ENCODE results near the gene NKX2-3.

NKX2-3 gene

GRCh38 chr10:99532687-99533495 is at the start of gene NKX2-3:
Gene NKX2-3, plus strand, starts transcription at chr10:99532942. Its CDS starts 190 bp downstream, at chr10:99533132.
- DNase-seq, result peak; percentile 29

GRCh38 chr10:99484626-99485581 is 47.8 kb upstream of the NKX2-3 start:
- DNase-seq, result no peak

GRCh38 chr10:99487125-99487807 is 45.5 kb upstream of the NKX2-3 start:
- DNase-seq, result no peak

DNA sequence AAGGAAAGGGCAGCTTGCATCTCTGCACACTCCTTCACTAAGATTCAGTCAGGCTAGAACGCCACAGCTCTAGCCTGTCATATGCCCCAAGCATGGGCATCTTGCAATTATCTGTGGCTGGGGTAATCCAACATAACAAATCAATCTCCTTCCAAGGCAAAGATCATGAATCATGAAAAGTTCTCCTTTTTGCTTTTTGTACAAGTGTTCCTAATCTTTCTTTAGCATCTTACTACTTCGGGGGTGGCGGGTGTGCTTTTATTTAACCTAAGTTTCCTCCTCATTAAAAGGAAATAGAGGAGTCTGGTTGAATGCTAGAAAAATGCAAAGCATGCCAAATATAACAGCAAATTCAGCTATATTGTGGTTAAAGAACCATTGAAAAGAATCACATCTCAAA is 43.5 kb upstream of the NKX2-3 start:
- no peak for DNase-seq

- no peak for DNase-seq
These were observed 35.3 kb upstream of the NKX2-3 start for GRCh38 chr10:99497343-99498025.

DNA sequence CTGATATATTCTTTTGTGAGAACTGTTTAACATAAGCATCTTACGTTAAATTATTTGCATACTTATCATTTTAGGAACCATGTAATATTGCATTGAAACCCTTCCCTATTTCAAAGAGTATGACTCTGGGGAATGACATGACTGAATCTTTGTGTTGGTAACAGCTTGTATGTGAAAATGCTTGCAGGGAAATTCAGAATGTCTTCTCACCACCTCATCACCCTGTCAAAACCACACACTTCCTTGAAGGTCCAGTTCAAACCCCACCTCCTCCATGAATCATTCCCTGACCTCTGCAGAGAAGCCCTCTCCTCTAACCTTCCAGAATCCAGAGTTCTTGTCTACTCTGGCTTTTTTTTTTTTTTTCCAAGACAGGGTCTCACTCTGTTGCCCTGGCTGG is 26.3 kb upstream of the NKX2-3 start:
- DNase-seq, result no peak

- DNase-seq, result no peak
These were observed 25.5 kb upstream of the NKX2-3 start for GRCh38 chr10:99507265-99507664.

GRCh38 chr10:99513061-99513460 is 19.7 kb upstream of the NKX2-3 start:
- DNase-seq, result no peak

GRCh38 chr10:99519690-99520039 is 13.1 kb upstream of the NKX2-3 start:
- no peak for DNase-seq

DNA sequence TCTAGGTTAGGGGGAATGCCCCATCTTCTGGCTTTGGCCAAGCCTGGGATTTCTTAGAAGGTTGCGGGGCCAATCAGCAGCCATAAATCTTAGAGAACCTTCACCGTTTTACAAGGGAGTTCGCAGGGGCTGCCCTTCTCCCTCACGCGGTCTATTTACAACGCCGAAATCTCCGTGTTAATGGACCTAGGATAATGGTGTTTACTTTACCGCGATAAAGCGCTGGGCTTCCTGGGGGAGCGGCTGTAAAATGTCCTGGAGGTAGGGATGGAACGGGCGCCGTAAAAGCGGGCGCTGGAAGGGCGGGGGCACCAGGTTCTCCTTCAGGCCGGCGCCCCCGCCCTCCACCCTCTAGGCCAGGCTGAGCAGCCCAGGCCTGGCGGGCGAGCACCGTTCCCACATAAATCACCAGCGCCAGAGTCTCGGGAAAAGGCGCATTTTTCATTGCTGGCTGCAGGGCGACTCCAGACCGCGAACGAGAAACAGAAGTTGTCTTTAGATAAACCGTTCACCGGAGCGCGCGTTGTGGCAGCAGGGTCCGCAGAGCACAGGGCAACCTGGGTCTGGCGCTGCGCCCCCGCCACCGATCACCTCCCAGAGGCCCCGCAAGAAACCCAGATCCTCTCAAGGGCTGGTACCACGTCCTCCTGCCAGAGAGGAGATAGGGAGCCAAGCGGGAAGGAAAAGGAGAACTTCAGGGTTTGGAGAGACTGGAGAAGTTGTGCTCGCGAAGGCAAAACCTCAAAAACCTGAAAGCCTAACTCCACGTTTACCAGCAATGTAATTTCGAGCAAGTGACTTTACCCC is 12.5 kb upstream of the NKX2-3 start:
- no peak for DNase-seq

GRCh38 chr10:99520847-99521764 is 11.6 kb upstream of the NKX2-3 start:
- no peak for DNase-seq

GRCh38 chr10:99521765-99522469 is 10.8 kb upstream of the NKX2-3 start:
- DNase-seq, result no peak

DNA sequence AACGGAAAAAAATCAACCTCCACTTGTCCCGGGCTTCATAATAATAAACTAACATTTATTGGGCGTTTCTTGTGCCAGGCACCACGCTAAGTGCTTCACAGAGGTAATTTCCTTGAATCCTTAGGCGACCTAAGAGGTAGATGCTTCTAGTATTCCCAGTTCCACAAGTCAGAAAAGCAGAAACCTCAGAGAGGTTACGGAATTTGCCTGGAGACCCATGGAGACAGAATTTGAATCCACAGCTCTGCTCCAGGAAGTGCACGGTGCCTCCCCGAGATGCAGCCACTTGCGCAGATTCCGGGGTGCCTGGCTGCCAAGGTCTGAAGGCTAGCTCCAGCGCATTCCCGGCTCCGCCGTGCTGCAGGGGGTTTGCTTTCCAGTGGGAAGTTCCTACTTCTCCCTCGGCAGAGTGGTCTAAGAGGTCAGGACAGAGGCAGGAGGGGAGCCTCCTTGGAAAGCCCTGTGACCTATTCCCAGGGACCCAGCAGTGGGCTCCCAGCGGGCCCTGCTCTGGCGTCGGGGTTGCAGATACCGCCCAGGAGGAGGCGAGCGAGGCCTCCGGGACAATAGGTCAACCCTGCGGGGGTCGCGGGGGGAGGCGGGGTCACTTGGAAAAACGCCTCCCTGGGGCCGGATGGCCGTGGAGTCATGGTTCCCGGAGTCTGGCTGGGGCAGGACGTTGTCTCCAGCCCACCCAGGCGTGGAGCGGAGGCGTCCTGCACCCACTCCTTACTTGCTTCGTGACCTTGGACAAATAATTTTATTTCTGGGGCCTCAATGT is 10.1 kb upstream of the NKX2-3 start:
- DNase-seq, result no peak

DNA sequence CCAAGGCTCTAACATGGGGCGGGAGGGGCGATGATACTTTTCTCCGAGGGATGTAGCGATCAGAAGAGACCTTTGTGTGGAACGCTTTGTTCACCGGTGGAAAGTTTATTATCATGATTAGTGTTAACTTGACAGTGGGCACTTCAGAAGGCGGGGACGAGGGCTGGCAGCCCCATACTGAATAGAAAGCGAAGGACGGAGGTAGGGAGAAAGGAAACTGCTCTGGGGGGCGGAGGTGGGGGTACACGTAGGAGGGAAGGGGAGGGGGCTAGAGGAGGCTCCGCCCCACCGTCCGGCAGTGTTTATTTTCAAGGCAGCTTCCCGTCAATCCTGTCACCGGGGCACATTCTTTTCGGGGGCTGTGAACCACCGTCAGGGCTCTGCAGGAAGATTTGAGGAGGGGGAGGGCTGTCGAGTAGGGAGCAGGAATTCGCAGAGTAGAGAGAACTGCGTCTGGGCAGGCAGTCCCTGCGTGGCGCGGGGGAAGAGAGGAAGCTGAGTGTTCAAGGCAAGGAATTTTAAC is 9.4 kb upstream of the NKX2-3 start:
- no peak for DNase-seq

- no peak for DNase-seq
These were observed 8.6 kb upstream of the NKX2-3 start for GRCh38 chr10:99524050-99524666.

- DNase-seq, result no peak
These were observed 7.9 kb upstream of the NKX2-3 start for GRCh38 chr10:99524736-99525380.

DNA sequence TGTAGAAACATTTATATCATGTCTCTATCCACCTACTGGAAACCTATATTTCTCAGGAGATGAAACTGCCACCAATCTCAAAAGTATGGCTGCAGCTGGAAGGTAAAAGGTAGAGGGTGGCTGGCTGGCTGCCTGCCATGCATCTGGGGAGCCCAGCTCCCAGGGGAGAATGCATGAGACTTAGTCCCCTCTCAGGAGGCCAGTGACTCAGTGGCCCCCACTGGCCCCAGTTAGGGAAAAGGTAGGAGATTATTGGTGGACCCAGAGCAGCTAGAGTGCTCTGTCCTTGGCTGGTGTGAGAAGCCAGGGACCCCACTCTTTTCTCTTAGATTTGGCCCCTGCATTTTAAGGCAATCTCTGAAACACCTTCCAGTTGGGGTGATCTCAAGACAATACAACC is 6.8 kb upstream of the NKX2-3 start:
- DNase-seq, result no peak

Data from CD4-positive, alpha-beta T cell treated with Interleukin-6 for 4 hours (primary cell).